GM13977 (cell line): Measurements from ENCODE around the gene AMBRA1.

Experiments
- DNase-seq: peaks from one replicate; pipeline ENCODE4 v3.0.0; 2012; ENCODE audit warnings: low spot score
- CTCF ChIP-seq: IDR thresholded peaks from 2 replicates; pipeline ENCODE4 v1.5.1; 2012; ENCODE audit warnings: mild to moderate bottlenecking, control low read depth; ENCODE audit not compliant: insufficient read depth; ENCODE audit errors: extremely low read depth, missing control alignments
- in situ Hi-C: fragments of 300-500 bp; cut with MboI; formaldehyde crosslinking; loops from one replicate; pipeline ENCODE4 v1.12.0; 2022; ENCODE audit warnings: low sequenced_read_pairs, low pct_unique_long_range_greater_than_20kb, mixed read lengths, inconsistent platforms; ENCODE audit not compliant: unreplicated experiment

AMBRA1 gene

GRCh38 chr11:46577058-46577457, 16.8 kb downstream of the AMBRA1 start:
- TF ChIP-seq CTCF, result no peak
- in situ Hi-C loops, result no loop called here
- DNase-seq, result no peak

DNA sequence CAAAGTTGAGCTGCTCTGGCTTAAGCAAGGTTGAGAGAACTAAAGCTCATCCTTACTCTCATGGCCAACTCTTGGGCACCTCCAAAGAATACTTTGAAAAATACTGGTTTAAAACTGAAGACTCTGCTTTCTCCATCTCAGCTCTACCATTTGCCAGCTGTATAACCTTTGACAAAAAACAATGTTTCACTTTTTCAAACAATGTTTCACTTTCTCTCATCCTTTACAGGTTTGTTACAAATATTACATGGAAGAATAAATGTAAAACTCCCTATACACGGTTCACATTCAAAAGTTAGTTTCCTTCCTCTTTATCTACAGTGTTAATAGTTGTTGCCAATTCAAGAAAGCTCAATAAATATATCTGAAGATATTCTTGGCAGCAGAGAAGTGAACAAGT, 19.2 kb downstream of the AMBRA1 start:
- no peak for DNase-seq

GRCh38 chr11:46570790-46571398, 22.9 kb downstream of the AMBRA1 start:
- DNase-seq, result no peak
- TF ChIP-seq CTCF, result no peak
- in situ Hi-C loops, result no loop called here

More for the DNA sequence above, 19.2 kb downstream of the AMBRA1 start:
- TF ChIP-seq CTCF, result no peak
- in situ Hi-C loops, result no loop called here

- no peak for TF ChIP-seq CTCF
- DNase-seq, result no peak
- in situ Hi-C loops, result no loop called here
Observed at GRCh38 chr11:46565232-46565840, 28.5 kb downstream of the AMBRA1 start.

GRCh38 chr11:46564459-46564858, 29.4 kb downstream of the AMBRA1 start:
- in situ Hi-C loops, result no loop called here
- DNase-seq, result no peak
- TF ChIP-seq CTCF, result no peak

DNA sequence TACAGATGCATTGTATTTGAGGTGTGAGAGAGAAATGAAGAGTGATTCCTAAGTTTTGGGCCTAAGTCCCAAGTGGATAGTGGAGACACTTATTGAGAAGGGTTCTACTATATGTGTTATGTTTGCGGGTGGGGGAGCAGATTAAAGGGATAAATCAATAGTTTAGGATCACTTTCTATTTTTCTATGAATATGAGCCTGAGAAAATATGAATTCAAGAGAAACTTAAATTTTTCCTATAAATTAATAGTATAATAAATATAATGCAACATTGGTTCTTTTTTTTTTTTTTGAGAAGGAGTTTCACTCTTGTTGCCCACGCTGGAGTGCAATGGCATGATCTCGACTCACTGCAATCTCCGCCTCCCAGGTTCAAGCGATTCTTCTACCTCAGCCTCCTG, 31.3 kb downstream of the AMBRA1 start:
- in situ Hi-C loops, result no loop called here
- TF ChIP-seq CTCF, result no peak
- DNase-seq, result no peak
